Endothelial cell (in vitro differentiated cells): ENCODE data around the gene UBN1. TPM values are rescaled to one million over a fixed set of nuclear protein-coding genes. Genes with fewer than 3 reads are reported as not detected.

Experiments
- DNase-seq: peaks from one replicate; pipeline ENCODE4 v3.0.0; 2021; ENCODE audit warnings: low spot score
- H3K27ac Mint-ChIP-seq: one replicate; pipeline ENCODE4 v1.8.0; 2021; ENCODE audit warnings: mixed read lengths, inconsistent platforms; ENCODE audit not compliant: unreplicated experiment
- H3K27me3 Mint-ChIP-seq: one replicate; pipeline ENCODE4 v1.8.0; 2021; ENCODE audit warnings: mild to moderate bottlenecking, moderate library complexity, mixed read lengths, inconsistent platforms; ENCODE audit not compliant: unreplicated experiment
- H3K36me3 Mint-ChIP-seq: one replicate; pipeline ENCODE4 v1.8.0; 2021; ENCODE audit warnings: mild to moderate bottlenecking, low read depth, mixed read lengths, inconsistent platforms; ENCODE audit not compliant: unreplicated experiment
- H3K4me1 Mint-ChIP-seq: one replicate; pipeline ENCODE4 v1.8.0; 2021; ENCODE audit warnings: mild to moderate bottlenecking, mixed read lengths, inconsistent platforms; ENCODE audit not compliant: unreplicated experiment
- H3K4me3 Mint-ChIP-seq: one replicate; pipeline ENCODE4 v1.8.0; 2021; ENCODE audit warnings: mild to moderate bottlenecking, mixed read lengths, inconsistent platforms; ENCODE audit not compliant: unreplicated experiment
- H3K9me3 Mint-ChIP-seq: one replicate; pipeline ENCODE4 v1.8.0; 2021; ENCODE audit warnings: mixed read lengths, inconsistent platforms; ENCODE audit not compliant: unreplicated experiment
- total RNA-seq: library from RNA; stranded (reverse); fragmentation: NEBNext Ultra II Directional; extraction: Animal tissue kit (Norgen Biotek cat#: 25700); gene quantifications from one replicate; pipeline ENCODE4 v1.2.1, GENCODE V29; 2021; ENCODE audit not compliant: unreplicated experiment
- TF ChIP-seq, protein P1 (sequence below): fragments of 200-600 bp; sonication (generic); IDR thresholded peaks from one replicate; pipeline ENCODE4 v1.5.0; 2021; ENCODE audit warnings: antibody characterized with exemption; ENCODE audit not compliant: unreplicated experiment

UBN1 gene
- total RNA-seq, 1 donor from 2014 or later: 36.4 TPM

DNA sequence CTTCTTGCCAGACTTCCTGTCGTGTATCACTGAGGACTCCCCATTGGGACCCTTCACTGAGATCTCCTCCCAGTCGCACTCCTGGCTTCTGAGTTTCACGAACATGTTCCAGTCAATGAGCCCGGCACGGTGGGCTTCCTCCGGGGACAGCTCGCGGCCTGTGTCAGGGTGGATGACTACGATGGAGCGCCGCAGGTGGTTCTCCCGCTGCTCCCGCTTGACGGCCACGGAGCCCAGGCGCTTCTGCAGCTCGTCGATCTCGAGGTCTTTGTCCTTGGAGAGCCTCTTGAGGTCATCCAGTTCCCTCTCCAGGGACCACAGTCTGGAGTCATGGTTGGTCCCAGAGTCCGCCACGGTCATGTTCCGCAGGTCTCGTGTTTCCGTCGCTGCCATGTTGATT is 36.2 kb downstream of the UBN1 start:
- Mint-ChIP-seq H3K4me1 (no peaks in the 10 kb centered on the region), H3K27me3 (peaks cover 11% of the 10 kb centered on the region), H3K27ac (no peak overlapping the region), H3K36me3 (peaks cover 64% of the 10 kb centered on the region), H3K9me3 (no peaks in the 10 kb centered on the region), H3K4me3 (no peak overlapping the region)
- TF ChIP-seq, protein P1, sequence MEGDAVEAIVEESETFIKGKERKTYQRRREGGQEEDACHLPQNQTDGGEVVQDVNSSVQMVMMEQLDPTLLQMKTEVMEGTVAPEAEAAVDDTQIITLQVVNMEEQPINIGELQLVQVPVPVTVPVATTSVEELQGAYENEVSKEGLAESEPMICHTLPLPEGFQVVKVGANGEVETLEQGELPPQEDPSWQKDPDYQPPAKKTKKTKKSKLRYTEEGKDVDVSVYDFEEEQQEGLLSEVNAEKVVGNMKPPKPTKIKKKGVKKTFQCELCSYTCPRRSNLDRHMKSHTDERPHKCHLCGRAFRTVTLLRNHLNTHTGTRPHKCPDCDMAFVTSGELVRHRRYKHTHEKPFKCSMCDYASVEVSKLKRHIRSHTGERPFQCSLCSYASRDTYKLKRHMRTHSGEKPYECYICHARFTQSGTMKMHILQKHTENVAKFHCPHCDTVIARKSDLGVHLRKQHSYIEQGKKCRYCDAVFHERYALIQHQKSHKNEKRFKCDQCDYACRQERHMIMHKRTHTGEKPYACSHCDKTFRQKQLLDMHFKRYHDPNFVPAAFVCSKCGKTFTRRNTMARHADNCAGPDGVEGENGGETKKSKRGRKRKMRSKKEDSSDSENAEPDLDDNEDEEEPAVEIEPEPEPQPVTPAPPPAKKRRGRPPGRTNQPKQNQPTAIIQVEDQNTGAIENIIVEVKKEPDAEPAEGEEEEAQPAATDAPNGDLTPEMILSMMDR: no peak
- DNase-seq: no peak

DNA sequence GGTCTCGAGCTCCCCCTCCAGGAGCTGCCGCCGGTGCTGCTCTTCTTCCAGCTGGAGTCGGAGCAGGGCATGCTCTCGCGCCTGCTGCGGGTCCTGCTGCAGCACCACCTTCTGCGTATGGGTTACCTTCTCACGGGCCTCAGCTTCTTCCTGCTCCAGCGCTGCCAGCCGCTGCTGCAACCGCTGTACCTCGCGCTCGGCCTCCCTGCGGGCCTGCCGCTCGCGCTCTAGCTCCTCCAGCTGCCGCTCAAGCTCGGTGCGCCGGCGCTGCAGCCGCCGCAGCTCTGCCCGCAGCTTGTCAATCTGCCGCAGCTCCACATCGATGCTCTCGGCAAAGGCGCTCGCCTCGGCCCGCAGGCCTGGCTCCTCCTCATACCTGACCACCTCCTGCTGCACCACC is 36.9 kb downstream of the UBN1 start:
- TF ChIP-seq, protein P1: no peak
- Mint-ChIP-seq H3K27ac (no peak overlapping the region), H3K9me3 (no peaks in the 10 kb centered on the region), H3K36me3 (peaks cover 60% of the 10 kb centered on the region), H3K4me3 (peak overlapping the region; percentile 77), H3K27me3 (peaks cover 11% of the 10 kb centered on the region), H3K4me1 (no peaks in the 10 kb centered on the region)
- DNase-seq: no peak

DNA sequence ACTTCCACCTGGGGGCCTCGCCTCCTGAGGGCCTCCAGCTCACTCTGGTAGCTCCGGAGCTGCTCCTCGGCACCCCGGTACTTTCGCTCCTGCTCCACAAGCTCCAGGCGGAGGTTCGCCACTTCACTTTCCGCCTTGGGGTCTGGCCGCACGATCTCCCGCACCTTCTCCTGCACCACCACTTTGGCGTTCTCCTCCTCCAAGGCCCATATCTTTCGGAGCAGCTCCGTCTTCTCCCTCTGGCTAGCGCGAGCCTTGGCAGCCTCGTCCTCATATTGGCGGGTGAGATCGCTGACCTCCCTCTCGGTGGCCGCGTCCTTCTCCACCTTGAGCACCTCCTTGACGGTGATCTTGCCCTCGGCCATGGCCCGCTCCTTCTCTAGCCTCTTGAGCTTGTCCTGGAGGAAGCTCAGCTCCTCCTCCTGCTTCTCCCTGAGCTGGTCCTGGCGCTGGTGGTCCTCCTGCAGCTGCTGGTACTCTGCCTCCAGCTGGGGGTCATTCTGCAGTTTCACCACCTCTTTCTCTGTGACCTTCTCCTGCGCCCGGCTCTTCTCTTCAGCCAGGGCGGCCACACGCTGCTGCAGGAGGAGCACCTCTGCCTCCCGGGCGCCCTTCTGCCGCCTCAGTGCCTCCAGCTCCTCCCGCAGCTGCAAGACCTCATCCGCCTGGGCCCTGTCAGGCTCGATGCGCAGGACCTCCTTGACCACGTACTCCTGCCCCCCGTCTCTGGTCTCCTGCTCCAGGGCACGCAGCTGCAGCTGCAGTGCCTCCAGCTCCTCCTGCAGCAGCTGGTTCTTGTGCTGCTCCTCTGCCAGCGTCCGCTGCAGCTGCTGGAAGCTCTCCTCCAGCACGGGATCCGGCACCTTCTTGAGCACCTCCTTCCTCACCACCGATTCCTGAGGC is 37.9 kb downstream of the UBN1 start:
- TF ChIP-seq, protein P1: no peak
- no peak for DNase-seq
- Mint-ChIP-seq H3K4me3 (peak overlapping the region; percentile 48), H3K27ac (peak overlapping the region; percentile 76), H3K4me1 (no peaks in the 10 kb centered on the region), H3K27me3 (peaks cover 11% of the 10 kb centered on the region), H3K36me3 (peaks cover 60% of the 10 kb centered on the region), H3K9me3 (no peaks in the 10 kb centered on the region)

DNA sequence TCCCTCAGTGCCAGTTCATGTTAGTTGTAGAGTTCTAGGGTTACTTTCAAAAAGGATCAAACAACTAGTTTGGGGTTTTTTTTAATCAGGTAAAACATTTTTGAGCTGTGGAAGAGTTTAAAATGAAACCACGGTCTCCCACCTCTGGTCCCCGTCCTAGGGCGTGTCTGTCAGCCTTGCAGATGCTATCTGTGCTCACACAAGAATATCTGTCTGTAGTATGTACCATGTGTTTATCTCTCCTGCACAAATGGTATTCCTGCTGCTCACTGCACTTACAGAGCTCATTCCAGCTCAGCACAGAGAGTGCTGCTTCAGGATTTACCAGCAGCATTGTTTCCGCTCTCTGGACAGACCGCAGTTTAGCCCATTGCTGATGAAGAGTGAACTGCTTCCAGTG is 38.9 kb downstream of the UBN1 start:
- DNase-seq: no peak
- Mint-ChIP-seq H3K36me3 (peaks cover 53% of the 10 kb centered on the region), H3K4me3 (peak overlapping the region; percentile 58)

More for the DNA sequence above, 38.9 kb downstream of the UBN1 start:
- Mint-ChIP-seq H3K27ac (no peak overlapping the region), H3K4me1 (no peaks in the 10 kb centered on the region), H3K9me3 (no peaks in the 10 kb centered on the region), H3K27me3 (peaks cover 11% of the 10 kb centered on the region)
- TF ChIP-seq, protein P1: no peak
